CD4-positive, alpha-beta T cell (primary cell): ENCODE data around the gene PRDX6. TPM values are rescaled to one million over a fixed set of nuclear protein-coding genes. Genes with fewer than 3 reads are reported as not detected.

Experiments
- ATAC-seq: fragments of 200-7000 bp; cut with Tn5 transposase; one replicate; pipeline ENCODE4 v1.10.0; 2022; ENCODE audit warnings: mild to moderate bottlenecking; ENCODE audit not compliant: poor library complexity
- CTCF ChIA-PET: fragments of 350-600 bp; sonication (Branson Sonifier 250); formaldehyde crosslinking; loops from one replicate; lab custom pipeline; 2021; ENCODE audit warnings: antibody characterized with exemption, inconsistent platforms; lab: Charles Lee
- POLR2A ChIA-PET: fragments of 350-600 bp; sonication (Branson Sonifier 250); formaldehyde crosslinking; loops from one replicate; lab custom pipeline; 2021; ENCODE audit warnings: antibody characterized with exemption, inconsistent platforms; lab: Charles Lee
- DNase-seq, 14 experiments: peaks; one replicate each; pipeline ENCODE4 v3.0.0-alpha.2; 2013 to 2020; ENCODE audit warnings: mixed read lengths in 2 of 14
- H3K27ac ChIP-seq, 2 donors: one replicate each; pipeline versions ENCODE4 v1.5.1 to v1.7.0; 2013; ENCODE audit warnings: low read length in 2 of 2, low read depth in 1 of 2, mild to moderate bottlenecking in 1 of 2
- H3K27me3 ChIP-seq, 2 experiments: 1 replicate in 1 of 2; 2 replicates in 1 of 2; pipeline versions ENCODE4 v1.6.1 to v1.7.0; 2013; ENCODE audit warnings: low read length in 2 of 2, control low read depth in 1 of 2, mild to moderate bottlenecking in 1 of 2, moderate library complexity in 1 of 2; ENCODE audit not compliant: insufficient read depth in 2 of 2, control insufficient read depth in 1 of 2
- H3K36me3 ChIP-seq: one replicate; pipeline ENCODE4 v1.6.1; 2013; ENCODE audit warnings: low read length, control low read depth; ENCODE audit not compliant: insufficient read depth
- H3K4me1 ChIP-seq: one replicate; pipeline ENCODE4 v1.6.1; 2013; ENCODE audit warnings: low read length, control low read depth; ENCODE audit not compliant: insufficient read depth
- H3K4me3 ChIP-seq: one replicate; pipeline ENCODE4 v1.5.1; 2013; ENCODE audit warnings: mild to moderate bottlenecking, low read length, moderate library complexity
- H3K9me3 ChIP-seq, 2 experiments: 1 replicate in 1 of 2; 2 replicates in 1 of 2; pipeline versions ENCODE4 v1.6.1 to v1.7.0; 2013; ENCODE audit warnings: low read length in 2 of 2, mild to moderate bottlenecking in 2 of 2, control low read depth in 1 of 2, moderate library complexity in 1 of 2; ENCODE audit not compliant: control insufficient read depth in 1 of 2, insufficient read depth in 1 of 2
- H3K27ac Mint-ChIP-seq: one replicate; pipeline ENCODE4 v1.8.0; 2020; ENCODE audit warnings: mixed read lengths
- H3K27me3 Mint-ChIP-seq: one replicate; pipeline ENCODE4 v1.8.0; 2021; ENCODE audit warnings: mixed read lengths
- H3K36me3 Mint-ChIP-seq: one replicate; pipeline ENCODE4 v1.8.0; 2021; ENCODE audit warnings: low read depth, mixed read lengths
- H3K4me1 Mint-ChIP-seq: one replicate; pipeline ENCODE4 v1.8.0; 2021; ENCODE audit warnings: low read depth, mixed read lengths
- H3K4me3 Mint-ChIP-seq: one replicate; pipeline ENCODE4 v1.8.0; 2020; ENCODE audit warnings: mild to moderate bottlenecking, mixed read lengths
- H3K9me3 Mint-ChIP-seq: one replicate; pipeline ENCODE4 v1.8.0; 2020; ENCODE audit warnings: mixed read lengths
- CTCF ChIP-seq: fragments of 200-600 bp; IDR thresholded peaks from one replicate; pipeline ENCODE4 v1.8.0; 2022; ENCODE audit warnings: antibody characterized with exemption, mild to moderate bottlenecking
- intact Hi-C, 2 experiments: fragments of 100-400 bp; cut with DNase I in 1 of 2; cut with micrococcal nuclease in 1 of 2; formaldehyde crosslinking; loops; one replicate each; pipeline versions ENCODE4 v1.15.1 to v1.9.0; 2023 to 2025; cut with DNase I, micrococcal nuclease
- total RNA-seq, 174 experiments: library from RNA in 2 of 174; stranded (reverse) in 2 of 174; gene quantifications; one replicate each; pipeline ENCODE4 v1.2.3 and lab custom pipeline; 2021 to 2026

The PRDX6 gene
- total RNA-seq, 2 experiments from 2014 or later, result 101 to 102 TPM

- H3K9me3 Mint-ChIP-seq, result peaks cover 13% of the 10 kb centered on the region
- H3K36me3 Mint-ChIP-seq, result peaks cover 89% of the 10 kb centered on the region
- ATAC-seq, result no peak
These were observed 7.5 kb upstream of the PRDX6 start for GRCh38 chr1:173469656-173470055.

GRCh38 chr1:173470608-173471007 is 6.5 kb upstream of the PRDX6 start:
- intact Hi-C loops, result no loop called here
- no peak overlapping the region for H3K4me3 ChIP-seq
- no peak for DNase-seq
- H3K36me3 Mint-ChIP-seq, result peaks cover 80% of the 10 kb centered on the region
- H3K4me1 Mint-ChIP-seq, result peaks cover 37% of the 10 kb centered on the region
- H3K4me1 ChIP-seq, result peaks cover 12% of the 10 kb centered on the region
- H3K36me3 ChIP-seq, result peaks cover 3% of the 10 kb centered on the region
- peaks cover 7 to 8% of the 10 kb centered on the region in 2 experiments for H3K9me3 ChIP-seq
- peaks cover 13% of the 10 kb centered on the region for H3K9me3 Mint-ChIP-seq
- no peak overlapping the region for H3K27ac ChIP-seq
- no peaks in the 10 kb centered on the region for H3K27me3 Mint-ChIP-seq
- no peak for ATAC-seq
- ChIA-PET CTCF (no interaction called here), POLR2A (no interaction called here)
- no peak overlapping the region for H3K4me3 Mint-ChIP-seq
- H3K27me3 ChIP-seq, result no peaks in the 10 kb centered on the region
- TF ChIP-seq CTCF, result no peak
- H3K27ac Mint-ChIP-seq, result no peak overlapping the region

More at GRCh38 chr1:173469656-173470055, 7.5 kb upstream of the PRDX6 start:
- ChIA-PET CTCF (no interaction called here), POLR2A (no interaction called here)
- H3K4me1 Mint-ChIP-seq, result peaks cover 35% of the 10 kb centered on the region
- H3K27ac Mint-ChIP-seq, result no peak overlapping the region
- no peak overlapping the region for H3K4me3 Mint-ChIP-seq
- H3K4me3 ChIP-seq, result no peak overlapping the region
- TF ChIP-seq CTCF, result no peak
- no peaks in the 10 kb centered on the region for H3K27me3 ChIP-seq
- peaks cover 4% of the 10 kb centered on the region for H3K4me1 ChIP-seq
- DNase-seq, result no peak
- no peaks in the 10 kb centered on the region for H3K27me3 Mint-ChIP-seq
- H3K27ac ChIP-seq, result no peak overlapping the region
- intact Hi-C loops, result no loop called here
- H3K9me3 ChIP-seq, result peaks cover 7 to 8% of the 10 kb centered on the region in 2 experiments
- H3K36me3 ChIP-seq, result peaks cover 3% of the 10 kb centered on the region

GRCh38 chr1:173473599-173474011 is 3.5 kb upstream of the PRDX6 start:
- Mint-ChIP-seq H3K4me3 (no peak overlapping the region), H3K36me3 (peaks cover 56% of the 10 kb centered on the region), H3K27me3 (no peaks in the 10 kb centered on the region), H3K27ac (no peak overlapping the region), H3K9me3 (peaks cover 10% of the 10 kb centered on the region), H3K4me1 (peaks cover 57% of the 10 kb centered on the region)
- CTCF ChIA-PET, result interaction anchor here (1.0 to 1.8 kb wide), 2 partner anchors 42 to 44 kb away, joined by 3 to 4 read pairs; no protein-coding TSS in a partner anchor
- ATAC-seq (no peak), DNase-seq (no peak)
- no peak for TF ChIP-seq CTCF
- Histone ChIP-seq H3K4me1 (peaks cover 32% of the 10 kb centered on the region), H3K36me3 (no peaks in the 10 kb centered on the region), H3K9me3 (peaks cover 7 to 8% of the 10 kb centered on the region in 2 experiments), H3K4me3 (no peak overlapping the region), H3K27ac (no peak overlapping the region), H3K27me3 (no peaks in the 10 kb centered on the region)
- intact Hi-C loops, result loop anchor here in 1 of 2 experiments (2.0 kb wide), 1 partner anchor 551 kb away; no protein-coding TSS in a partner anchor
- POLR2A ChIA-PET, result no interaction called here
